ENCODE data around the gene MMP23B.
"Not testable (repeated sequence)": the region's sequence is repeated elsewhere in the genome, so short reads cannot be mapped to it uniquely, and the experiment has no call there.

GRCh38 chr1:1646326-1646725, 14.4 kb downstream of the MMP23B start:
- TF ChIP-seq POLR2A, CTCF (IDR thresholded peaks at IDR 0.05): not testable (repeated sequence)

Measured in esophagus squamous epithelium (tissue), 4 donors.